Measurements from ENCODE around the gene ABCB4. TPM values are rescaled to one million over a fixed set of nuclear protein-coding genes. Genes with fewer than 3 reads are reported as not detected.
A peak's percentile ranks its signal among the peaks of the same experiment; 100 is the strongest.

ABCB4 gene
- total and polyA plus RNA-seq, 2 of the 8 experiments (the other 6 are each of a cell fraction or from before 2014, with no cell fraction given), result 0.54 to 0.60 TPM

GRCh38 chr7:87456247-87456646 lies 19.2 kb downstream of the ABCB4 start:
- H2AK5ac ChIP-seq (ENCODE audit: low read depth, low read length), result no peak overlapping the region
- H3K56ac ChIP-seq (replicated peaks; ENCODE audit: insufficient read length, low read depth, low read length), result no peak overlapping the region
- no peak overlapping the region for H3K23ac ChIP-seq (ENCODE audit: insufficient read length)
- no peaks in the 10 kb centered on the region for H3K4me1 ChIP-seq (replicated peaks in 1 of 4; ENCODE audit: control insufficient read depth in 3 of 4, insufficient read depth in 4 of 4, low read length in 3 of 4)
- no peak overlapping the region for H2BK12ac ChIP-seq (ENCODE audit: low read depth, low read length)
- WGBS, 2 experiments (ENCODE audit: extremely low coverage in 1 of 2, insufficient coverage in 1 of 2, insufficient read length in 1 of 2, insufficient replicate concordance in 2 of 2, low coverage in 1 of 2, low lambda C conversion rate in 2 of 2, missing lambda C conversion rate in 1 of 2), result 53% methylated on average over 2 of the region's 2 CpGs; no CpG with 5 or more reads in 1 of the 2 experiments
- no peaks in the 10 kb centered on the region for H3K79me2 ChIP-seq (ENCODE audit: control insufficient read depth in 1 of 2, insufficient read depth in 2 of 2, low read length in 2 of 2)
- no peak overlapping the region for H3K4me3 ChIP-seq (ENCODE audit: extremely low read depth in 1 of 4, insufficient read depth in 2 of 4, low read depth in 3 of 4, low read length in 4 of 4)
- no peak overlapping the region for H3K4me2 ChIP-seq (ENCODE audit: insufficient read depth in 1 of 2, low read depth in 2 of 2, low read length in 2 of 2)
- no peak overlapping the region for H2BK20ac ChIP-seq (ENCODE audit: low read length)
- no peaks in the 10 kb centered on the region for H4K20me1 ChIP-seq (replicated peaks in 1 of 2; ENCODE audit: control insufficient read depth in 1 of 2, insufficient read depth in 2 of 2, low read length in 2 of 2)
- no peaks in the 10 kb centered on the region for H3K36me3 ChIP-seq (ENCODE audit: control insufficient read depth in 2 of 4, insufficient read depth in 4 of 4, low read length in 3 of 4)
- no peak for DNase-seq (ENCODE audit: low read depth in 1 of 2, low spot score in 2 of 2)
- no peaks in the 10 kb centered on the region for H3K27me3 ChIP-seq (replicated peaks in 1 of 4; ENCODE audit: control insufficient read depth in 3 of 4, extremely low read depth in 1 of 4, insufficient read depth in 3 of 4, low read length in 3 of 4)
- no peak overlapping the region for H3K27ac ChIP-seq (ENCODE audit: low read depth, low read length)
- H2AFZ ChIP-seq (ENCODE audit: low read length), result 0 out of 2 replicates have a peak overlapping the region, but pooled peaks have one; percentile 52
- no peak overlapping the region for H3K9ac ChIP-seq (replicated peaks in 1 of 4; ENCODE audit: extremely low read depth in 1 of 4, low read depth in 3 of 4, low read length in 3 of 4)
- no peak overlapping the region for H2BK5ac ChIP-seq (ENCODE audit: low read depth, low read length)
- no peaks in the 10 kb centered on the region for H3K9me3 ChIP-seq (ENCODE audit: insufficient read depth in 2 of 2, low read depth in 1 of 2, low read length in 1 of 2)
- H3K23me2 ChIP-seq (ENCODE audit: low read depth, low read length), result no peaks in the 10 kb centered on the region
- POLR2A ChIA-PET (ENCODE audit: partially characterized antibody), result no interaction called here
- no peaks in the 10 kb centered on the region for H3K79me1 ChIP-seq (ENCODE audit: low read depth, low read length)
- no peak overlapping the region for H3K4ac ChIP-seq (replicated peaks; ENCODE audit: insufficient read length, low read depth, low read length)
- no peak overlapping the region for H4K8ac ChIP-seq (ENCODE audit: extremely low read depth, insufficient read depth, low read length)
- no peak overlapping the region for H3K14ac ChIP-seq (ENCODE audit: insufficient read length)
- no peak for FAIRE-seq
- H2BK120ac ChIP-seq (replicated peaks; ENCODE audit: low read depth, low read length), result no peak overlapping the region
- H4K91ac ChIP-seq (replicated peaks; ENCODE audit: insufficient read length, low read length), result no peak overlapping the region
- no peak overlapping the region for H3K18ac ChIP-seq (ENCODE audit: extremely low read depth, low read length)
- H2BK15ac ChIP-seq (ENCODE audit: low read length), result no peak overlapping the region
- no peak overlapping the region for H4K5ac ChIP-seq (ENCODE audit: insufficient read length, low read depth, low read length)
- CTCF ChIA-PET (ENCODE audit: partially characterized antibody), result interaction anchor here (0.6 to 3.9 kb wide), 3 partner anchors 39 to 139 kb away, joined by 3 to 15 read pairs (median 3); no protein-coding TSS in a partner anchor
- no peak for TF ChIP-seq JUN (IDR thresholded peaks at IDR 0.05; ENCODE audit: low read depth, low read length)
- TF ChIP-seq BRCA1 (IDR thresholded peaks at IDR 0.05; ENCODE audit: low read depth, low read length), result no peak
- TF ChIP-seq TCF12 (IDR thresholded peaks at IDR 0.05; ENCODE audit: low read depth, low read length), result no peak
- TF ChIP-seq RNF2 (IDR thresholded peaks at IDR 0.05; ENCODE audit: borderline replicate concordance, low read depth, low read length, missing control alignments, poor library complexity, severe bottlenecking), result no peak
- no peak for TF ChIP-seq CREB1 (IDR thresholded peaks at IDR 0.05)
- TF ChIP-seq RAD21 (IDR thresholded peaks at IDR 0.05 in 1 of 2, conservative IDR thresholded peaks at IDR 0.05 in 1 of 2; ENCODE audit: low read depth in 2 of 2, low read length in 2 of 2), result no peak
- no peak for TF ChIP-seq HDAC6 (IDR thresholded peaks at IDR 0.05; ENCODE audit: low read depth, low read length)
- no peak for TF ChIP-seq BACH1 (IDR thresholded peaks at IDR 0.05; ENCODE audit: low read length)
- no peak for TF ChIP-seq ATF2 (IDR thresholded peaks at IDR 0.05; ENCODE audit: low read length)
- TF ChIP-seq GTF2F1 (IDR thresholded peaks at IDR 0.05; ENCODE audit: borderline replicate concordance, low read depth, low read length), result no peak
- no peak for TF ChIP-seq CBX8 (IDR thresholded peaks at IDR 0.05; ENCODE audit: borderline replicate concordance, low read depth, low read length)
- TF ChIP-seq NRF1 (IDR thresholded peaks at IDR 0.05; ENCODE audit: low read depth, low read length), result no peak
- TF ChIP-seq RFX5 (IDR thresholded peaks at IDR 0.05; ENCODE audit: borderline replicate concordance, low read depth, low read length), result no peak
